ENCODE measurements around the gene IQGAP2. TPM values are rescaled to one million over a fixed set of nuclear protein-coding genes. Genes with fewer than 3 reads are reported as not detected.

IQGAP2 gene
- total and polyA plus RNA-seq, 2 of the 8 experiments (the other 6 are each of a cell fraction or from before 2014, with no cell fraction given) = 19.7 to 66.0 TPM

DNA sequence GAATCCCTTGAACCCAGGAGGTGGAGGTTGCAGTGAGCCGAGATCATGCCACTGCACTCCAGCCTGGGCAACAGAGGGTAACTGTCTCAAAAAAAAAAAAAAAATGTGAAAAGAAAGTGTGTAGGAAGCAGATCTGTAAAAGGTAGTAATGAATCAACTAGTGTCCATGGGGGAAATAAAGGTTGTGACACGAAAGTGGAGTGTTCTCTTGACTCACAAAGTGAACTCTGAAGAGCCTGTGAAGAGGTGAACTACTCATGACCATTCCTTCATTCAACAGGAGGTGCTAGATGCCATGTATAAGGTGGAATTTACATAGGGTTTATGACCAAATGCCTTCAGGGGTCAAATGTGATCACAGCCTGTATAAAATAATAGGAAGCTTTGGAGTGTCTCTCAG, 12.8 kb downstream of the IQGAP2 start (continued):
- no peak for TF ChIP-seq NANOG (IDR thresholded peaks at IDR 0.05; ENCODE audit: insufficient read depth, low read depth, low read length, poor library complexity, severe bottlenecking)
- no peak for TF ChIP-seq HDAC2 (IDR thresholded peaks at IDR 0.05; ENCODE audit: borderline replicate concordance in 1 of 2, low read depth in 2 of 2, low read length in 2 of 2)
- no peak for TF ChIP-seq ZNF274 (IDR thresholded peaks at IDR 0.05; ENCODE audit: borderline replicate concordance, extremely low read depth, low read length)
- no peak for TF ChIP-seq SP2 (IDR thresholded peaks at IDR 0.05; ENCODE audit: low read length)

Data from H1 (cell line).